HG03045 (cell line): Measurements from ENCODE around the gene ZNF396.
A peak's percentile ranks its signal among the peaks of the same experiment; 100 is the strongest.

Experiments used
- ATAC-seq: cut with Tn5 transposase; IDR thresholded peaks from one replicate; pipeline ENCODE4 v1.9.1; 2021; ENCODE audit warnings: mild to moderate bottlenecking, moderate library complexity; ENCODE audit not compliant: unreplicated experiment

The ZNF396 gene

DNA sequence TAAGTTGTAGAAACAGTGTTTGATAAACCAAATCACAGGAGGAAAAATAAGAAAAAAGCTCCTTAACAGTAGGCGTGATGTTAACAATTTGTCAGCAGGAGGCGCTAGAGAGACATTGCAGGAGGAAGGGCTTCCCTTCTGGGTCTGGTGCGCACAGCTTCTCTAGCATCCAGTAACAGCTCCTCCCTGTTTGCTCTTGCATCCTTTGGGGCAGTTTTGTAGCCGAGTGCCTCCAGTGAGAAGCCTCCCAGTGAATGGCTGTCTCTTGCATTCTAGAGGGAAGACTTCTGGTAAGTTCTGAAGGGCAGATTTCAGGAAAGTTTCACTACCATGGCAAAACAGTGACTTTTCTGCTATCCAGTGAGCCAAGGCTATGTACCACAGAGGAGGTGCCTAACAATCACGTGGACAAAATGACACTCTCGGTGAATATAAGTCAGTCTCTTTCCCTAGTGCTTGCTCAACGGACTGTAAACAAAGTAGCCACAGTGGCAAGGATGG lies 9.5 kb upstream of the ZNF396 start:
- ATAC-seq, result no peak

DNA sequence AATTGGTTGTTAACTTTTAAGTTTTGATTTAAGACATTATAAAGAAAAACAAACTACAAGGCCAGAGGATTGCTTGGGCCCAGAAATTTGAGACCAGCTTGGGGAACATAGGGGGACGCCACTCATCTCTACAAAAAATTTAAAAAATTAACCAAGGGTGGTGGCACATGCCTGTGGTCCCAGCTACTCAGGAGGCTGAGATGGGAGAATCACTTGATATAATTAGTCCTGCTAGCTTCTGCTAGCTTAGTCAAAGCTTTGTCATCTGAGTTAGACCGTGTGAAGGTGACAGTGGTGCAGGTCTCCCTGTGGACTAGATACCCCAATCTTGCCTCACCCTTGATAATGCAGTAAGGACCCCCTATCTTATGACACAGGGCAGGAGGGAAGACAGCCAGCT lies 6.0 kb upstream of the ZNF396 start:
- no peak for ATAC-seq

DNA sequence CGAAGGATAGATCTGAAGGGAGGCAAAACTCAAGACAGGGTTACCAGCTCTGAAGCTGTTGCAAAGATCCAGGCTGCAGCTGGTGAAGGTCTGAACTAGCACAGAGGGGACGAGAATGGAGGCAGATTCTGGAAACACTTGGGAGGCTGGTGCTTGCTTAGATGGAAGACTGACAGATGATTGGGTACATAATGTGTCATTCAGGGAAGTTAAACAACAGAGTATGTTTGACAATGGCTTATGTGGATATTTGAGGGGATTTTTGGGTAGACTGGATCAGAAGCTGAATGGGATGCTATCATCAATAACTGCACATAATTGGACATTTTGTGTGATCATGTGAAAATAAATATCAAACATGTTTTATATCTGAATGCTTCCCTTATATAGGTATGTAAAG lies 2.3 kb upstream of the ZNF396 start:
- no peak for ATAC-seq

DNA sequence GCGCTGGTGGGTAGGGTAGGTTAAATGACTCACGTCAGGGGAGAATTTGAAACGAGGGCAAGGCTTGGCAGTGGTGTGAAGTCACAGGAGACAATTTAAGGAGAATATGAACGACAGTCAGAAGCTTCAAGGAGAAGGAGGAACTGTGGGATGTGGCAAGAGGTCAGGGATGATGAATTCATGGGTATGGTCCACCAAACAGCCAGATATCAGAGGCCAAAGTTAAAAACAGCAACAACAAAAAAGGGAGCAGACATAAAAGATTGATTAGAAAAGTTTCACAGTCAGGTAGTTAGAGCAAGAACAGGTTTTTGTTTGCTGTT lies 1.4 kb upstream of the ZNF396 start:
- no peak for ATAC-seq

DNA sequence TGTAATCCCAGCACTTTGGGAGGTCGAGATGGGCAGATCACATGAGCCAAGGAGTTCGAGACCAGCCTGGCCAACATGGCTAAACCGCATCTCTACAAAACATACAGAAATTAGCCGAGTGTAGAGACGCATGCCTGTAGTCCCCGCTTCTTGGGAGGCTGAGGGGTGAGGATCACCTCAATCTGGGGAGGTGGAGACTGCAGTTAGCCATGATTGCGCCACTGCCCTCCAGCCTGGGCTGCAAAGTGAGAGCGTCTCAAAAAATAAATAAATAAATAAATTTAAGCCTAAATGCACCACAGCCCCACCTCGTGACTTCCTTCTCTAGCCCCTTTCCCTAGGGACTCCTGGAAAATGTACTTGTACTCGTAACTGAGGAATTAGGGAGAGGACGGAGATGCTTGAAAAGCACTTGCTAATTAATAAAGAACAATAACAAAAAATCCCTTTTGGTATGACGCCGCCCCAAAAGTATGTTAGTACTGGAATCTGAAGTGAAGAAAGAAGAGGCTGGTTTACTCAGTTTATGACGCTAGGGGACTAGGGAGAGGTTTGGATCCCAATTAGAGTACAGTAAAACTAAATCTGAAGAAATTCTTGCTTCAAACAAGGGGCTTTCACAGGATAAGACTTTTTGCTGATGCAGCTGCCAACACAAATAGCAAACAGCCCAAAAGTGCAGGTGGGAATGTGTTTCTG lies 887 bp upstream of the ZNF396 start:
- no peak for ATAC-seq

DNA sequence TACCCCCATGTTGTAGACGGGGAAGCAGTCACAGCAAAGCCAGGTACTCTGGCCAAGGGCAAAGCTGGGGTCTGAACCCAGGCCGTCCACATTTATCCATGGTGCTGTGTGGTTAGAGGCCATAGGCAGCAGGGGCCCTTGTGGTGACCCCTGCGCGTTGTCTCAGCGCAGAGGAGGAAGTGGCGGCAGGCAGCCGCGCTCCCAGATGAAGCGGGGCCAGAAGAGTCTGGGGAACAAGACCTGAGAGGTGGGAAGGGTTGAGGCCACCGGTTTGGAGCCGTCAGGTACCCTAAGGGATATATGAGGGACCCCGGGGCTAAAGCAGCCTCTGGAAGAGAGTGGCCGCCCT lies 770 bp downstream of the ZNF396 start:
- peak; percentile 46 for ATAC-seq

DNA sequence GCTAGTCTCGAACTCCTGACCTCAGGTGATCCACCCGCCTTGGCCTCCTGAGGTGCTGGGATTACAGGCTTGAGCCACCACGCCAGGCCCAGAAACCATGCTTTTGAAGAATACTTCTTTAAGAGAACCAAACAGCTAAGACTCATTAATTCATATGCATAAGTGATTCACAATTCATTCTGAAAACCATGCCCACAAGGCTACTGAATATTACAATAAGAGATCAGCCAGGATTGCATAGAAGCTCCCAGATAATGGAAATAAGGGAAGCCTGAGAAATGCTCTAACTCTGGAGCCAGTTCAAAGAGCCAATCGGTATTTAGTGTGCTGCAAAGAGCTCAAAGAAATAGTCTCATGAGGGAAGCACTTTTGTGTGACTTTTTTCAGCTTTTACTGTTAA lies 2.4 kb downstream of the ZNF396 start:
- ATAC-seq, result no peak

DNA sequence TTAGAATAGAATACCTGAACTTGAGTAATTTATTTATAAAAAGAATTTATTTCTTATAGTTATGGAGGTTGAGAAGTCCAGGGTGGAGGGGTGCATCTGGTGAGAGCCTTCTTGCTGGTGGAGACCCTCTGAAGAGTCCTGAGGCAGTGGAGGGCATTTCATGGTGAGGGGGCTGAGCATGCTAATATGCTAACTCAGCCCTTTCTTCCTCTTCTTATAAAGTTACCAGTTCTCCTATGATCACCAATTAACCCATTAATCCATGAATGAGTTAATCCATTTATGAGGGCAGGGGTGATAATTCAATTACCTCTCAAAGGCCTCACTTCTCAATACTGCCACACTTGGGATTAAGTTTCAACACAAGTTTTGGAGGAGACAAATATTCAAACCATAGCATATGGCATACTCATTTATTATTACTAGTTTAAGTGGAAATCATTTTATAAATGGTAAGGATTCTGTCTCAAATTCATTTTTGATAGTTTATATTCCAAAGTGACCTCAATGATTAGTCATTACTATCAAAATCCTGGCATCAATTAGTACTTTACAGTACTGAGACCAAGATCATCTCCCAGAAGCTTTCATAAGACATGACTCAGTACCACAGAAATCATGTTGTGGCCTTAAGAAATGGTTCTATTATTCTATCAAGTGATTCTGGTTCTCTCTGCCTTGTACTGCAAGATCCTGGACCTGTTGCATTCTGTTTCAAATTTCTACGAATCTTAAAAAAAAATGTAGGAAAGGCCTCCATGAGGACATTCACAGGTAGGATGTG lies 5.5 kb downstream of the ZNF396 start:
- ATAC-seq, result no peak

DNA sequence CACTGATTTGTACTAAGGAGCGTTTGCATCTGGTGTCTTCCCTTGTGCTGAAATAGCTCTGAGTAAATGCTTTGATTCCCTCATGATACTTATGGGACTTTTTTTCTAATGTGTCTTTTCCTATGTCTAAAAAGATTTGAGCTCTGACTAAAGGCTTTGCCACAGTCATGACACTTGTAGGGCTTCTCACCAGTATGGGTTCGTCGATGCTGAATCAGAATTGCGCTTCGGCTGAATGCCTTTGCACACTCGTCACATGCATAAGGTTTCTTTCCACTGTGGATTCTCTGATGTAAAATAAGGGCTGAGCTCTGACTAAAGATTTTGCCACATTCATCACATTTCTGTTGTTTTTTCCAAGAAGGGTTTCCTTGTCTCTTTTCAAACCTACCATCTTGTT lies 8.0 kb downstream of the ZNF396 start:
- no peak for ATAC-seq

DNA sequence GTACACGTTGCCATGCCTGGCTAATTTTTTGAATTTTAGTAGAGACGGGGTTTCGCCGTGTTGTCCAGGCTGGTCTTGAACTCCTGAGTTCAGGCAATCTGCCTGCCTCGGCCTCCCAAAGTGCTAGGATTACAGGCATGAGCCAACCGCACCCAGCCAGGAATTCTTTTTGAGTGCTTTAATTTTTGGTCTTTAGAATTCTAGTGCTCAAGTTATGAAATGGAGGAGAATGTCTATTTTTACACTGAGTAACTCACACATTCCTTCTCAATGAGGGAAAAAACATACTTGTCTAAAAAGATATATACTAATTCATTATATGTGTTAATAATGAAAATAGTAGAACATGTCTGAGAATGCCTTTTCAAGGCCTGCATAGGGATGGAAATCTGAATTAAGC lies 8.5 kb downstream of the ZNF396 start:
- ATAC-seq, result no peak

DNA sequence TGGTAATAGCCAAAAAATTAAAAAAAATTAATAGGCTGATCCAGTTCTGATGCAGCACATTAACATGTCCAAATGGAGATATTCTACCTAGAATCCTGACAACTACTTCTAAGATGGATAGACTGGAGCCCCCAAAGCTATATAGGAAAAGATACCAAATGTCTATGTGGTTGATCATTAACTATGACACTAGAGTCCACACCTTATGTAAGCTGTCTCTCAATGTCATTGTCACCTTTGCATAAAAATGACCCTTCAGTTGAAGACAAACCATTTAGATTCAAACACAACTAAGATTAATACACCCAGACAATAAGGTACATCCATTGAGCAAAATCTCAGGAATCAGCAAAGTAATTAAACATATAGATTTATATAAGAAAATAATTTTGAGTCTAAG lies 14.6 kb downstream of the ZNF396 start:
- no peak for ATAC-seq

DNA sequence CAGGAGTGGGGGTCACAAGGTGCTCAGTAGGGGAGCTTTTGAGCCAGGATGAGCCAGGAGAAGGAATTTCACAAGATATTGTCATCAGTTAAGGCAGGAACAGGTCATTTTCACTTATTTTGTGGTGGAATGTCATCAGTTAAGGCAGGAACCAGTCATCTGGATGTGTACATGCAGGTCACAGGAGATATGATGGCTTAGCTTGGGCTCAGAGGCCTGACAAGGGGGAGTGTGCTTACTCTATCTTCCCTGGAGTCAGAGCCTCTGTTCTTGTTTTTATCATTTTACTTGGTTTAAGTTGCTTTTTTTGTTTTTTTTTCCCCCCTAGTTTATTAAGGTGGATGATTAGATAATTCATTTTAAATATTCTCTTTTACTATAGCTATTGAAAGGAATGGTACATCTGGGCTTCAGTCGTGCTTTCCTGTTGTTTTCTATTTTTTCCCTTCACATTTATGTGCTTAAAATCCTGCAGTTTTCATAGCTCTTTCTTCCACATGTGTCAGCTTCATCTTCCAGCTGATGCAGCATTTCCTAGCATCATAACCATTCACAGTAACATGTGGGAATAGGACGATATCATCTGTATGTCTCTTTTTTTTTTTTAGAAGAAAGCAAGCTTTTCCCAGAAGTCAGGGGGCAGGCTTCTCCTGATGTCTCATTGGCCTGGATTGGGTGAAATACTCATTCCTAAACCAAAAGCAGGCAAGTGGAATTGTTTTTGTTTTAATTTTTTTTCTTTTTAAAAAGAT lies 15.4 kb downstream of the ZNF396 start:
- no peak for ATAC-seq

DNA sequence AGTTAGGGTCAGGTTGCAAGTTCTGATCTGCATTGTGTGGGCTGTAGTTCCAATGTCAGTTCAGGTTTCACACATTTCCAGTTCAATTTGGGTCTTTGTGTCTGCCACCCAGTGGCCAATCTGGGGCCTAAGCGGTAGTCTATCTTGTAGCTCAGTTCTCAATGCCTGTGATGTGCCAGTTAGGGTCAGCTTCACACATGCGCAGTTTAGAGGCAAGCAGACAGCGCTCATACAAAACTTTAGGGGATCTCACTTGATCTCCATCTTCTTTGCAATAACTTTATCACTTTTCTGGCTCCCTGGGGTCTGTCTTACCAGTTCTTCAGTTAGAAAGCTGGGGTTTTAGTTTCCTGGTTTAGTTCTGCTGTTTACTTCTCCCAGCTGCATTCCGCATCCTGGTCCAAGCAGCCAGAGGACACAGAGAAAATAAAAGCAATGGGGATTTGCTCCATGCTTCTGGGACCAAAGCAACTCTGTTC lies 22.0 kb downstream of the ZNF396 start:
- ATAC-seq, result peak; percentile 93

DNA sequence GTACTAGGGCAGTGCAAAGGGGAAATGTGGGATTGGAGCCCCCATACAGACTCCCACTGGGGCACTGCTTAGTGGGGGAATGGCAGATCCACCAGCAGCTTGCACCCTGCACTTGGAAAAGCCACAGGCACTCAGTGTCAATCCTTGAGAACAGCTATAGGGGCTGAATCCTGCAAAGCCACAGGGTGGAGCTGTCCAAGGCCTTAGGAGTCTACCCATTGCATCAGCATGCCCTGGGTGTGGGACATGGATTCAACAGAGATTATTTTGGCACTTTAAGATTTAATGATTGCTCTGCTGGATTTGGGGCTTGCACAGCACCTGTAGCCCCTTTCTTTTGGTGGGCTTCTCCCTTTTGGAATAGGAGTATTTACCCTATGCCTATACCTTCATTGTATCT lies 24.4 kb downstream of the ZNF396 start:
- no peak for ATAC-seq

DNA sequence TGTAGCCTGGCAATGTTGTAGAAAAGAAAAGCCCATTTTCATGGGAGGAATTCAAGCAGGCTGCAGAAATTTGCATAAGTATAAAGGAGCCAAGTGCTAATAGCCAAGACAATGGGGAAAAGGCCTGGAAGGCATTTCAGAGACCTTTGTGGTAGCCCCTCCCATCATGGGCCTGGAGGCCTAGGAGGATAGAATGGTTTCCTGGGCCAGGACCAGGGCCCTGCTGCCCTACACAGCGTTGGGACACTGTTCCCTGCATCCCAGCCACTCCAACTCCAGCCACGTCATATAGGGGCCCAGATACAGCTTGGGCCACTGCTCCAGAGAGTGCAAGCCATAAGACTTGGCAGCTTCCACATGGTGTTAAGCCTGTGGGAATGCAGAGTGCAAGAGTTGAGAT lies 24.9 kb downstream of the ZNF396 start:
- ATAC-seq, result no peak

DNA sequence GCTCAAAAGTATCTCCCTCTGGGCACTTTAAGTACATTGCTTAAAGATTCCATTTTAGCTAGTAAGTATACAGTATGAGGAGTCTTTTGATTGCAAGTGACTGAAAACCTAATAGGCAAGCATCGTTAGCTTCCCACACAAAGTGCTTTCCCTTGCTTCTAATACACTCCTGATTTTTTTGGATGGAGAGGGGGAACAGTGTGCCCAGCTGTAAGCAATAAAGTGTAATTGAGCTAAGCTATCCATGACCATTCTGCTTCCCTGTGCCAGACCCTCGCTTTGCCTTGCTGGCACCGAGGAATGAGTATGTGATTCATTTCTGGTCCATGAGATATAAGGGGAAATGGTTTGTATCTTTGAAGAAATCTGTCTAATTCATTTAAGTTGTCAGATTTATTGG lies 29.1 kb downstream of the ZNF396 start:
- no peak for ATAC-seq

DNA sequence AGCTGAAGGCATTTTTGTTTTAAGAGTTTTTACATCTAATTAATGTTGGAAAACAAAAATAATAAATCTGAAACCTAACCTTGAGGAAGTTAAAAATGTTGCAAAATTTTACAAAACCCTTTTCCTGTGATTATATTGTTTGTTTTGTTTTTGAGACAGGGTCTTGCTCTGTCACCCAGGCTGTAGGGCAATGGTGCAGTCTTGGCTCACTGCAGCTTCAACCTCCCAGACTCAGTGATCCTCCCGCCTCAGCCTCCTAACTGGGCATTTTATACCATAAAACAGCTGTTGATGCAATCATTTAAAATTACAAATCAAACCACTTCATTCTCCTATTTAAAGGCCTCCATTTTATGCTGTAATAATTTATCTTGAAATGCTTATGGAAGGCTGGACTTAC lies 31.2 kb downstream of the ZNF396 start:
- ATAC-seq, result no peak

DNA sequence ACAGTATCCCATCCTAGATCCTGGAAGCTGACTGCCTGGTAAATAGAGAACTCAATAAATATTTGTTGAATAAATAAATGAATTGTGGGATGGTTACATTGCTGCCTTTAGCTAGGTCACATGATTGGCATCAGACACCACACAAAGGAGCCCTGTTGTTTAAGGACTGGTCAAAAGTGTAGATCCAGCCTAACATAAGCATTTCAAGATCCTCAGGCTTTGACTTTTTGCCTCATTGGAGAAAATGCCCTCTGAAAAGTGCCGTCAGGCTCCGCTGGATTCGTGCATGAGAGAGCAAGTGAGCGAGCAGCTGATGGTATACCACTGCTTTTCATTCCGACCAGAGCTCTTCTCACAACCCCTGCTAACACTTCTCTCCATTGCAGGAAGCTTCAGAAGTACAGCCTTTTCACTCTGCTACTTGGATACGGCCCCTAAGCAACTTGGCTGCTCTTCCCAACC lies 31.6 kb downstream of the ZNF396 start:
- ATAC-seq, result no peak

DNA sequence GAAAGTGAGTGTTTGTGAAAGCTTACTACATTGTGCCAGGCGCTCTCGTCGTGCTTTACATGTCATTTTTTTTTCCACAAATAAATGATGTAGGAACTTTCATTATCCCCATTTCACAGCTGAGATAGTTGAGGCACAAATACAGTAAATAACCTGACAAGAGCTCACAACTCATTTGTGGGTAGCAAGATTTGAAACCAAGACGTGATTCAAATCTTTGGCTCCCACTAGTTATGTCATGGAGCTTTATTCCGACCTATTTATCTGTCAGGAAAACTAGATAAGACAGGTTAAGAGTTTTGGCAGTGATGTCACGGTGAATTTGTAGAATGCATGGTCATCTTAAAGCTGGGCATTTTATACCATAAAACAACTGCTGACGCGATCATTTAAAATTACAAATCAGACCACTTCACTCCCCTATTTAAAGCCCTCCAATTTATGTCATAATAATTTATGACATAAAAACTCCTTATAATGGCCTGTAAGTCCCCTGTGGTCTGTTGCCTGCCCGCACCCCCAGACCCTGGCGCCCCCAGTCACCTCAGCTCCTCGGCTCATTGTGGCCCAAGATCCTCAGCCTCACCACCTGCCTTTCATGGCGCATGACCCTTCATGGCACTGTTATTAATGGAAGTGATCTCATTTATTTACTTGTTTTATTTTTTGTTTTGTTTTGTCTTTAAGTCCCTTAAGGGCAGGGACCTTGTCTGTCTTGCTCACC lies 32.2 kb downstream of the ZNF396 start:
- no peak for ATAC-seq

DNA sequence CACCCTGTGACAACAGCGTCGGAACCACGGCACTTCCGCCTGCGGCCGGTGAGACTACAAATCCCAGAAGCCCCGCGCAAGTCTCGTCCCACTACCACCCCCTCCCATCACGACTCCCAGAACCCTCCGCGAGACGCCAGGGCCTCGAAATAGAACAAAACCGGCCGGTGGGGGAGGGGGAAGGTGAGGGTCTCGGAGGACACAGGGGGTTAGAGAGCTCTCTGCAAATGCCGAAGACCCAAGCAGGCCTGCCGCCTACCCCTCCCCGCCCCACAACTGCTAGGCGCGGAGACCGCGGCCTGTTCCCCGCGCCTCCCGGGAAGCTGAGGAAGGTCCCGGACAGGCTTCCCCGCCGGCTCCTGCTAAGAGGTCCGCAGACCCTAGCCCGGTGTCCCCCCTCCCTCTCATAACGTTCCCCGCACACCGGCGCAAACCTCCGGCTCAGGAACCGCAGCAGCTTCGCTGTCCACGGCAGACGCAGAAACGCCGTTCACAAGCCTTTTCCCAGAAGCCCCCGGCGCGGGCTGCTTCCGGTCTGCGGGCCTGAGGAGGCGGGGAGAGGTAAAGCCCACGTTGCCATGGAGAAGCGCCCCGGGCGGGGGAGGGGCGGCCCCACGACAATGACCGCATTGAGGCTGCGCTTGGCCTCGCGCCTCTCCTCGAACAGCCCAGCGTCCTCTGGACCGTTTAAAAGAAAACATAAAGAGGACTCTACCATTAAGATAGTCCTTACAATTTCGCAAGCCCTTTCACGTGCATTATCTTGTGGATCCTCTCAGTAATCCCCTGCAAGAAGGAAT lies 33.0 kb downstream of the ZNF396 start, which contains the start of gene ZNF24:
Gene ZNF24, minus strand, starts transcription at position 485 of the 800 bp plus-strand sequence. CDS start 3,770 bp downstream, outside the sequence.
- peak; percentile 97 for ATAC-seq
